WI38 (cell line): Measurements from ENCODE around the gene CREB5.

Source experiments
- H3K4me3 ChIP-seq: 2 replicates; pipeline ENCODE4 v1.5.1; 2011; ENCODE audit warnings: low read depth, mild to moderate bottlenecking, control low read depth, low read length
- CTCF ChIP-seq: IDR thresholded peaks from 2 replicates; pipeline ENCODE4 v1.5.1; 2012; ENCODE audit warnings: low read depth, mild to moderate bottlenecking, control low read depth, low read length

Gene CREB5

GRCh38 chr7:28510026-28510369 is 97.7 kb downstream of the CREB5 start:
- no peak overlapping the region for H3K4me3 ChIP-seq
- TF ChIP-seq CTCF = no peak

- TF ChIP-seq CTCF = no peak
- no peak overlapping the region for H3K4me3 ChIP-seq
Measured at GRCh38 chr7:28512668-28513440, 100.5 kb downstream of the CREB5 start.

- TF ChIP-seq CTCF = no peak
Measured at GRCh38 chr7:28516390-28517172, 104.3 kb downstream of the CREB5 start.

GRCh38 chr7:28517206-28517605 is 104.9 kb downstream of the CREB5 start:
- no peak for TF ChIP-seq CTCF

More at GRCh38 chr7:28516390-28517172, 104.3 kb downstream of the CREB5 start:
- H3K4me3 ChIP-seq = no peak overlapping the region

GRCh38 chr7:28517606-28518005 is 105.3 kb downstream of the CREB5 start:
- no peak for TF ChIP-seq CTCF

More at GRCh38 chr7:28517206-28517605, 104.9 kb downstream of the CREB5 start:
- H3K4me3 ChIP-seq = no peak overlapping the region

GRCh38 chr7:28520074-28521015 is 108.0 kb downstream of the CREB5 start:
- no peak overlapping the region for H3K4me3 ChIP-seq
- TF ChIP-seq CTCF = no peak

More at GRCh38 chr7:28517606-28518005, 105.3 kb downstream of the CREB5 start:
- no peak overlapping the region for H3K4me3 ChIP-seq
